Measurements from ENCODE around the gene OSTM1.

OSTM1 gene

GRCh38 chr6:108108374-108108773, 33.8 kb upstream of the OSTM1 start:
- Histone ChIP-seq H3K4me3 (ENCODE audit: low read length) (no peak overlapping the region), H3K9me2 (replicated peaks; ENCODE audit: control insufficient read depth, low read length) (no peaks in the 10 kb centered on the region), H3K4me1 (ENCODE audit: control insufficient read depth, low read length) (no peaks in the 10 kb centered on the region), H3K27ac (ENCODE audit: low read depth, low read length) (no peak overlapping the region), H3F3A (ENCODE audit: control insufficient read depth, insufficient read depth) (no peaks in the 10 kb centered on the region), H3K36me3 (ENCODE audit: control insufficient read depth, low read length) (no peaks in the 10 kb centered on the region), H3K79me2 (ENCODE audit: control insufficient read depth, low read length) (no peaks in the 10 kb centered on the region), H4K20me1 (ENCODE audit: control insufficient read depth, insufficient read depth, low read depth, low read length) (no peaks in the 10 kb centered on the region), H3K4me2 (ENCODE audit: low read length) (no peak overlapping the region), H3K9me3 (ENCODE audit: control insufficient read depth, insufficient read depth, low read length) (no peaks in the 10 kb centered on the region), H3K27me3 (ENCODE audit: control insufficient read depth, low read length) (peaks cover 31% of the 10 kb centered on the region)
- no peak for TF ChIP-seq EZH2phosphoT487 (IDR thresholded peaks at IDR 0.05; ENCODE audit: borderline replicate concordance, low read length)
- no peak for TF ChIP-seq CTCF (IDR thresholded peaks at IDR 0.05; ENCODE audit: low read depth, low read length, poor library complexity, severe bottlenecking)

DNA sequence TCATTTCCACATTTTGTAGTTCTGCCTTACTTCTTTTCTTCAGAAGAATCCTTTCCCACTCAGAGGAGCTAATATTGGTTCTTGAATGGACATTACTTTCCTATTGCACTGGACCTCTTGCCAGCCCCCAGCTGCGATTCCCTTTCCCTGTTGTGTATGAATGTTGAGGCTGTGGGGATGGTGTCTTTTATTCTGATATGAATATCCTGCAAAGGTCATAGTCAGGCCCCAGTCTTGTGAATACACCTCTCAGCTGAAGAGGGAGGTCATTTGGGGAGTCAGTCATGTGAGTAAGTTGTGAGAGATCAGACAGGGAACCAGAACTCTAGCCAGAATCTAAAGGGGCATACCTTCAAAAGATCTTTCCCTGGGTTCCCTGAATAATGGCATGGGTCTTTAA, 32.6 kb upstream of the OSTM1 start:
- Histone ChIP-seq H3K36me3 (ENCODE audit: control insufficient read depth, low read length) (no peaks in the 10 kb centered on the region), H3K4me2 (ENCODE audit: low read length) (no peak overlapping the region), H3K79me2 (ENCODE audit: control insufficient read depth, low read length) (no peaks in the 10 kb centered on the region), H3K9me2 (replicated peaks; ENCODE audit: control insufficient read depth, low read length) (no peaks in the 10 kb centered on the region), H3F3A (ENCODE audit: control insufficient read depth, insufficient read depth) (no peaks in the 10 kb centered on the region), H4K20me1 (ENCODE audit: control insufficient read depth, insufficient read depth, low read depth, low read length) (no peaks in the 10 kb centered on the region), H3K9me3 (ENCODE audit: control insufficient read depth, insufficient read depth, low read length) (no peaks in the 10 kb centered on the region), H3K4me3 (ENCODE audit: low read length) (no peak overlapping the region), H3K27ac (ENCODE audit: low read depth, low read length) (no peak overlapping the region), H3K27me3 (ENCODE audit: control insufficient read depth, low read length) (peaks cover 26% of the 10 kb centered on the region), H3K4me1 (ENCODE audit: control insufficient read depth, low read length) (no peaks in the 10 kb centered on the region)
- TF ChIP-seq EZH2phosphoT487 (IDR thresholded peaks at IDR 0.05; ENCODE audit: borderline replicate concordance, low read length) (no peak), CTCF (IDR thresholded peaks at IDR 0.05; ENCODE audit: low read depth, low read length, poor library complexity, severe bottlenecking) (no peak)

DNA sequence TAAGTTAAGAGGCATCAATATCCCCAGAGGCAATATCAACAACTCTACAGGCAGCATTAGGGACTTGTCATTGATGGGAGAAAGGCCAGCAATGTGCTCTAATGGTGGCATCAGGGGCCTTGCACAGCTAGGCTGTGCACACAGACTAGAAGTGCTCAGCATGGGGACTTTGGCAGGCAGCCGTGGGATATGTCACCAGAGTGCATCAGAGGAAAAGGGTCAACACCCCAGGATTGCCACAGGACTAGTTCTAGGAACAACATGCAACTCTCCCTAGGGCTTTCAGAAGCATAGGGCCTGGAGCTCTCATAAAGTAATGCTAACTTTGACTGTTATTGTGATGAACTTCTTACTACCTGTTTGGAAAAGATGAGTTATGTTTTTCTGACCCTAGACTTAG, 32.2 kb upstream of the OSTM1 start:
- H3K36me3 ChIP-seq (ENCODE audit: control insufficient read depth, low read length), result no peaks in the 10 kb centered on the region
- H4K20me1 ChIP-seq (ENCODE audit: control insufficient read depth, insufficient read depth, low read depth, low read length), result no peaks in the 10 kb centered on the region
- H3F3A ChIP-seq (ENCODE audit: control insufficient read depth, insufficient read depth), result no peaks in the 10 kb centered on the region
- H3K9me2 ChIP-seq (replicated peaks; ENCODE audit: control insufficient read depth, low read length), result no peaks in the 10 kb centered on the region
- H3K27ac ChIP-seq (ENCODE audit: low read depth, low read length), result no peak overlapping the region
- H3K9me3 ChIP-seq (ENCODE audit: control insufficient read depth, insufficient read depth, low read length), result no peaks in the 10 kb centered on the region
- H3K27me3 ChIP-seq (ENCODE audit: control insufficient read depth, low read length), result peaks cover 24% of the 10 kb centered on the region
- no peaks in the 10 kb centered on the region for H3K79me2 ChIP-seq (ENCODE audit: control insufficient read depth, low read length)
- no peaks in the 10 kb centered on the region for H3K4me1 ChIP-seq (ENCODE audit: control insufficient read depth, low read length)
- no peak overlapping the region for H3K4me2 ChIP-seq (ENCODE audit: low read length)
- TF ChIP-seq CTCF (IDR thresholded peaks at IDR 0.05; ENCODE audit: low read depth, low read length, poor library complexity, severe bottlenecking), result no peak
- no peak for TF ChIP-seq EZH2phosphoT487 (IDR thresholded peaks at IDR 0.05; ENCODE audit: borderline replicate concordance, low read length)
- H3K4me3 ChIP-seq (ENCODE audit: low read length), result no peak overlapping the region

GRCh38 chr6:108106261-108106660, 31.7 kb upstream of the OSTM1 start:
- TF ChIP-seq CTCF (IDR thresholded peaks at IDR 0.05; ENCODE audit: low read depth, low read length, poor library complexity, severe bottlenecking), result no peak
- TF ChIP-seq EZH2phosphoT487 (IDR thresholded peaks at IDR 0.05; ENCODE audit: borderline replicate concordance, low read length), result no peak
- H3K4me2 ChIP-seq (ENCODE audit: low read length), result no peak overlapping the region

More at GRCh38 chr6:108106261-108106660, 31.7 kb upstream of the OSTM1 start:
- Histone ChIP-seq H3K36me3 (ENCODE audit: control insufficient read depth, low read length) (no peaks in the 10 kb centered on the region), H3K9me3 (ENCODE audit: control insufficient read depth, insufficient read depth, low read length) (no peaks in the 10 kb centered on the region), H3K4me3 (ENCODE audit: low read length) (no peak overlapping the region), H3K79me2 (ENCODE audit: control insufficient read depth, low read length) (no peaks in the 10 kb centered on the region), H4K20me1 (ENCODE audit: control insufficient read depth, insufficient read depth, low read depth, low read length) (no peaks in the 10 kb centered on the region), H3K9me2 (replicated peaks; ENCODE audit: control insufficient read depth, low read length) (no peaks in the 10 kb centered on the region), H3K27me3 (ENCODE audit: control insufficient read depth, low read length) (peaks cover 21% of the 10 kb centered on the region), H3K4me1 (ENCODE audit: control insufficient read depth, low read length) (no peaks in the 10 kb centered on the region), H3K27ac (ENCODE audit: low read depth, low read length) (no peak overlapping the region), H3F3A (ENCODE audit: control insufficient read depth, insufficient read depth) (no peaks in the 10 kb centered on the region)
